Mucosa of descending colon (tissue), 3 donors: ENCODE measurements around the gene AP1B1. TPM values are rescaled to one million over a fixed set of nuclear protein-coding genes. Genes with fewer than 3 reads are reported as not detected.
A peak's percentile ranks its signal among the peaks of the same experiment; 100 is the strongest.

ENCODE experiments used
- ATAC-seq: fragments of 200-7000 bp; cut with Tn5 transposase; one replicate; pipeline ENCODE4 v1.9.1; 2020; ENCODE audit warnings: mild to moderate bottlenecking, moderate library complexity
- DNase-seq, 3 donors: peaks; one replicate each; pipeline ENCODE4 v3.0.0-alpha.2; 2020
- H3K36me3 ChIP-seq: fragments of 200-600 bp; one replicate; pipeline ENCODE4 v1.8.0; 2021; ENCODE audit warnings: low read depth, mild to moderate bottlenecking
- H3K4me1 ChIP-seq: fragments of 200-600 bp; one replicate; pipeline ENCODE4 v1.8.0; 2021; ENCODE audit warnings: low read depth, mild to moderate bottlenecking
- H3K4me3 ChIP-seq: fragments of 200-600 bp; one replicate; pipeline ENCODE4 v1.8.0; 2021; ENCODE audit warnings: mild to moderate bottlenecking
- H3K9me3 ChIP-seq: fragments of 200-600 bp; one replicate; pipeline ENCODE4 v1.8.0; 2021; ENCODE audit warnings: mild to moderate bottlenecking
- intact Hi-C, 2 donors: fragments of 100-400 bp; cut with DNase I in 1 of 2; cut with micrococcal nuclease in 1 of 2; formaldehyde crosslinking; loops; one replicate each; pipeline versions ENCODE4 v1.11.0 to v1.11.1; 2022; cut with DNase I, micrococcal nuclease
- total RNA-seq, 3 donors: library from RNA; stranded (reverse); fragmentation: NEBNext Ultra II Directional in 2 of 3; extraction: Animal tissue kit (Norgen Biotek cat#: 25700) in 2 of 3; gene quantifications; one replicate each; pipeline versions ENCODE4 v1.2.1 to v1.2.4, GENCODE V29; 2021 to 2023
- TF ChIP-seq, protein P1 (sequence below): fragments of 200-600 bp; IDR thresholded peaks from one replicate; pipeline ENCODE4 v1.8.0; 2022; ENCODE audit warnings: antibody characterized with exemption, mild to moderate bottlenecking
- donor health status: DM: no; HTN: no; CAD: no; lungs with moderate emphysema.
- donor health status: DM: no; HTN: no; CAD: no.
- donor health status: DM: no; HTN: yes; CAD: no.

Gene AP1B1
- total RNA-seq, 3 donors from 2014 or later: 74.4 to 105 (median 88.8) TPM

DNA sequence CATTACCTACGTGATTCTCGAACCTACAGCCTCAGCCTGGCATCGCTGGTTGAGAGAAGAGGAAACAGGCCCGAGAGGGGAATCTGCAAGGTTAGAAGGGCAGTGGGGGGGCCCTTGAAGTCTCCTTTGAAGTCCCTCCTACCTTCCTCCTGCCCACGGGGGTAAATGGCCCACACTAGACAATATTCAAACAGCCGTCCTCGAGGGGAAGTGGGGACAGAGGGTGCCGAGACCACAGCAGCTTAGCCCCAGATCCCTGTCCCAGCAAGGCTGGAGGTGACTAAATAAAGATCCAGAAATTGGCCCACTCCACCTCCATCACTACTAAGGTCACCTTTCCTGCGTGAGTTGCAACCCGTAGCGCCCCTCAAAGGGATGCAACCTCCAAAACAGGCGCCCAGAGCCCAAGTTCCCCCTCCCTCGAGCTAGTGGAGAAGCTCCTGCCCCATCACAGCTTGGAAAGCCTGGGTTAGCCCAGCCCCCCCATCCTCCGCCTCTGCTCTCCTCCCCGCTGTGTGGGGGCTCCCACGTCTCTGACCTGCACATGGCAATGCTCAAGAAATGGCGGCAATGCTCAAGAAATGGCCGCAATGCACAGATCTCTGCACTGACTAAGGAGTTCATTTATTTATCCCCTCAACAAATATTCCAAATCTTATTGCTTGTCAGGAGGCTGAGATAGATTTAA, 72.1 kb downstream of the AP1B1 start:
- TF ChIP-seq, protein P1, sequence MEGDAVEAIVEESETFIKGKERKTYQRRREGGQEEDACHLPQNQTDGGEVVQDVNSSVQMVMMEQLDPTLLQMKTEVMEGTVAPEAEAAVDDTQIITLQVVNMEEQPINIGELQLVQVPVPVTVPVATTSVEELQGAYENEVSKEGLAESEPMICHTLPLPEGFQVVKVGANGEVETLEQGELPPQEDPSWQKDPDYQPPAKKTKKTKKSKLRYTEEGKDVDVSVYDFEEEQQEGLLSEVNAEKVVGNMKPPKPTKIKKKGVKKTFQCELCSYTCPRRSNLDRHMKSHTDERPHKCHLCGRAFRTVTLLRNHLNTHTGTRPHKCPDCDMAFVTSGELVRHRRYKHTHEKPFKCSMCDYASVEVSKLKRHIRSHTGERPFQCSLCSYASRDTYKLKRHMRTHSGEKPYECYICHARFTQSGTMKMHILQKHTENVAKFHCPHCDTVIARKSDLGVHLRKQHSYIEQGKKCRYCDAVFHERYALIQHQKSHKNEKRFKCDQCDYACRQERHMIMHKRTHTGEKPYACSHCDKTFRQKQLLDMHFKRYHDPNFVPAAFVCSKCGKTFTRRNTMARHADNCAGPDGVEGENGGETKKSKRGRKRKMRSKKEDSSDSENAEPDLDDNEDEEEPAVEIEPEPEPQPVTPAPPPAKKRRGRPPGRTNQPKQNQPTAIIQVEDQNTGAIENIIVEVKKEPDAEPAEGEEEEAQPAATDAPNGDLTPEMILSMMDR: no peak
- Histone ChIP-seq H3K36me3 (no peaks in the 10 kb centered on the region), H3K9me3 (no peaks in the 10 kb centered on the region), H3K4me3 (no peak overlapping the region), H3K4me1 (peaks cover 33% of the 10 kb centered on the region)
- ATAC-seq (no peak), DNase-seq (peak in 1 of 3 donors; percentile 36)
- intact Hi-C loops: no loop called here

DNA sequence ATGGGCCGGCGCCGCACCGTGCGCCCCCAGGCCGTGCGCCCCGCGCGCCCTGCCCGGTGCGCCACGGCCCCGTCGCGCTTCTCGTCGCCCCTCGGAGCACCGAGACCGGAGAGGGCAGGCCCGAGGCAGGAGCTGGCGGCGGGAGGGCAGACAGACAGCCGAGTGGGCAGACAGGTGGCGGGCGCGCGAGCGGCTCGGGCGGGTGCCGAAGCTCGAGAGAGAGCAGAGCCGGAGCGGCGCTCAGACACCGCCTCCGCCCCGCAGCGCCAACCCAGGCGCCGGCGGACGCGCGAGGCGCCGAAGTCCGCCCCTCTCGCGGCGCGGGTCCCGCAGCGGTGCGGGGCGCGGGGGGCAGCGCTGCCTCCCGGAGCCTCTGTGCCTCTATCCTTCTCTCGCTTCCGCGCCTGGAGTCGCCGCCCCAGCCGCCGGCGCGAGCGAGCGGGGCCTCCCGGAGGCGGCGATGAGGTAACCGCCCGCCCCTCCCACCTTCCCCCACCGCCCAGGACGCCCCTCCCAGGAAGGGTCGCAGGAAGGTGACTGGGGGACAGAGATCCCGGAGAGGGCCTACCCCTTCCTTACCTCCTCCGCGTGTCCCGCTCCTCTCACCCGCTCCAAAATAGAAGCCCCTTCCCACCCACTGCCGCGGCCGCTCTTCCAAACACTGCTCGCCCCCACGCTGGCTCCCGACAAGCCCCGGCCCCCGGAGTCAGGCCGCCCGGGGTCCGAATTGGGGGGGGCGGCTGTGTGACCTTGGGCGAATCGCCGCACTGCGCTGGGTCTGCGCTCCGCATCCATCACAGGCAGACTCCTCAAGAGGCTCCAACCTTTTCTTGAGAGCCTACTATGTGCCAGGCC, 72.9 kb downstream of the AP1B1 start, which contains the start of gene RASL10A:
TSS of gene RASL10A (minus strand) at position 412 of the 855 bp plus-strand sequence. CDS start 451 bp downstream, outside the sequence.
- TF ChIP-seq, protein P1: no peak
- Histone ChIP-seq H3K9me3 (no peaks in the 10 kb centered on the region), H3K4me1 (peaks cover 41% of the 10 kb centered on the region), H3K4me3 (no peak within 1 kb of the TSS), H3K36me3 (no peaks in the 10 kb centered on the region)
- peak in 2 of 3 donors; percentile 46 to 55 for DNase-seq
- no peak for ATAC-seq
- intact Hi-C loops: no loop called here

DNA sequence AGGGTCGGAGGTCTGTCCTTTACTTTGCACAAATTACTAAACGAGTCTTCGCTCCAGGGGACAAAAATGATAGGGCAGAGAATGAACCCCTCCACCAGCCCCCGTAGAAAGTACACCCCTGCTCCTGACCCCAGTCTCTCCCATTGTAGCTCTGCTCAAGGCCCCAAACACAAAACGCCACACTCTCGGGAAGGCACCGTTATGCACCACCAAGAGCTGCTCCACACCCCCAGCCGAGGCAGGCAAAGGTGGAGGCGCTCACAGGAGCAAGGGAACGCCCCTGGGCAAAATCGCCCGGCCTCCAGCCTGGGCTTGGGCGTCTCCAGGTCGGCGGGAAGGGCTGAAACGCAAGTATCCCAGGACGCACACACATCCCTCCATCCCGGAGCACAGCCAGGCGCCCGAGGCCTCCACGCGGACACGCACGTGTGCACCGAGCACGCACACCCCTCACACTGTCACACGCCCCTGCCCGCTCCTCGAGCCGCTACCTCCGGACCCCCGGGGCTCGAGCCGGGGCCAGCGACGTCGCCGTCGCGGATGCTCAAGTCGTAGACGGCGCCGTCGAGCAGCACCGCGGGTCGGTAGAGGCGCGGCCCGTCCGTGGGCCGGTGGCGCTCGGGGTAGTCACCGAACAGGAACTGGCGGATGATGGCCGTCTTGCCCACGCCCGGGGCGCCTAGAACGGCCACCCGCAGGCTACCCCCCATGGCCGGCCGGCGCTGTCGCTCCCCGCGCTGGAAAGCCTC, 73.7 kb downstream of the AP1B1 start:
- TF ChIP-seq, protein P1: no peak
- DNase-seq (peak in 2 of 3 donors; percentile 62 to 65), ATAC-seq (peak; percentile 16)
- Histone ChIP-seq H3K4me1 (peaks cover 49% of the 10 kb centered on the region), H3K9me3 (no peaks in the 10 kb centered on the region), H3K4me3 (no peak overlapping the region), H3K36me3 (no peaks in the 10 kb centered on the region)
- intact Hi-C loops: no loop called here

DNA sequence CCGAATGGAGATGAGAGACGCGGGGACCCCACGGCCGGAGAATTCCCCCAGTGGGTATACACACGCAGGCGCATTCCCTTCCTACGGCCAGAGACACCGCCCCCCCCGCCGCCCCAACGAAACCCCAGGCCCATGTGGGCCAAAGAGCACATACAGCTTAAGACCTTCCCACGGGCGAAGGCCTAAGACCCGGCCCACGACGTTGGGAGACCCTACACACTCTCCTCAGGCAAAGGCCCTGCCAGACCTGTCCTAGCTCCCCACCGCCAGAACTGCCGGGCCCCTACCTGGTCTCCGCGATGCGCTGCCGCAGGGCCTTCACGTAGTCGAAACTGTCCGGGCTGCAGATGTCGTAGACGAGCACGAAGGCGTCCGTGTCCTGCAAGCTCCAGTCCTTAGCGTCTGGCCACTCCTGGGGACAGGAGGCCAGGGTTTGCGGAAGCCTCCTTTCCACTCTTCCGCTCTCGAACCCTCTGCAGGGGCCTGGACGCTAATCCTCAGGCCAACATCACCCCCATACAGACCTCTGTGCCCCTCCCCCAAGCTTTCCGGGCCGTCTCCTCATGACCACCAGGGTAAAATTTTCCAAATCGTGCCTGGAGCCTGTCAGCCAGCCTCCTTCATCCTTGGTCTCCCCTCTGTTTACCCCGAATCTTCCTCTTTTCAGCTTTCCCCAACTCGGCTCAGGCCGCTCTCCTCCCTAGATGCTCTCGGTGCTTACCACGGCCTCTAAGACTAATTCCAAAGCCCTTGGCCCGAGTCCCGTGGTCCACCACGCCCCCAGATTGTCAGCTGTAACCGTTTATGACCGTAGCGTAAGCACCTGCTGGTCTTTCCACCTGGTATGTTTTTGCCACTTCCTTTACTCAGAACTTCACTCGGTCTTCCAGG, 74.5 kb downstream of the AP1B1 start:
- Histone ChIP-seq H3K36me3 (no peaks in the 10 kb centered on the region), H3K4me3 (no peak overlapping the region), H3K9me3 (no peaks in the 10 kb centered on the region), H3K4me1 (peaks cover 58% of the 10 kb centered on the region)
- intact Hi-C loops: no loop called here
- TF ChIP-seq, protein P1: no peak
- DNase-seq (peak; percentile 75 to 78 (median 77)), ATAC-seq (peak; percentile 62)
